ENCODE results near the gene TSPAN4. TPM values are rescaled to one million over a fixed set of nuclear protein-coding genes. Genes with fewer than 3 reads are reported as not detected.

TSPAN4 gene
- total and polyA plus RNA-seq, 12 donors = 22.2 to 66.5 (median 29.5) TPM

DNA sequence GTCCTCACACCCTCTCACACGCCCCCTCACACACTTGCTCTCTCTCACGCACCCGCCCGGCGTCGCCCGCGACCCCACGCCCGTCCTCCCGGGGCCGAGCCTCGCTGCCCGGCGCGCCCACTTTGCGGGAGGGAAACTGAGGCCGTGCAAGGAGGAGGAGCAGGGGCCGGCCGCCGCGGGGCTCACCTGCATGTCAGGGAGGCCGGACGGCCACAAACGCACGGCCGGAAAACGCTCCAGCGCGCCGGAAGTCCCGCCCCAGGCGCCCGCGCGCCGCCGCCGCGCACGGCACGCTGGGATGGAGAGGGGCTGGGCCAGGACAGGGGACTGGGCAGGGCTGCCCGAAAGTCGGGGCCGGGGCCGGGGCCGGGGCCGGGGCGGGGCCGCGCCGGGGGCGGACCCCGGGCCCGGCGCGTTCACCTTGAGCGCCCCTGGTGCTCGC is 68.0 kb downstream of the TSPAN4 start, which contains the start of gene CHID1:
CHID1 (minus strand) TSS at position 222 of the 442 bp plus-strand sequence. CDS start 5,994 bp downstream, outside the sequence.
- H3K9me3 ChIP-seq = no peaks in the 10 kb centered on the region
- DNase-seq (peak; percentile 86 to 91), ATAC-seq (peak; percentile 92 to 97 (median 95))
- WGBS, 2 donors = 0 to 1% methylated on average over 25 to 59 of the region's 59 CpGs
- peak within 1 kb of the TSS; percentile 72 to 99 (median 96) for H3K27ac ChIP-seq
- peaks cover 0 to 21% (median 0%) of the 10 kb centered on the region in 9 donors for H3K36me3 ChIP-seq
- H3K27me3 ChIP-seq = no peaks in the 10 kb centered on the region
- H3K4me1 ChIP-seq = peaks cover 0 to 24% (median 16%) of the 10 kb centered on the region in 9 donors
- H3K4me3 ChIP-seq = peak within 1 kb of the TSS; percentile 67 to 99 (median 90)
- intact Hi-C loops (cut with DNase I) = loop anchor here in 1 of 10 donors (5.0 kb wide), 1 partner anchor 63 kb away; no protein-coding TSS in a partner anchor
- no peak for TF ChIP-seq CTCF (IDR thresholded peaks at IDR 0.05)

- DNase-seq = peak; percentile 41 to 58
- ATAC-seq = peak; percentile 23 to 64 (median 38)
- TF ChIP-seq CTCF (IDR thresholded peaks at IDR 0.05) = peak in 3 of 9 donors; percentile 16 to 31 (median 23)
- Histone ChIP-seq H3K4me1 (peaks cover 0 to 24% (median 16%) of the 10 kb centered on the region in 9 donors), H3K27ac (peak overlapping the region; percentile 72 to 99 (median 96)), H3K4me3 (peak overlapping the region; percentile 50 to 99 (median 90)), H3K27me3 (no peaks in the 10 kb centered on the region), H3K36me3 (peaks cover 0 to 15% (median 0%) of the 10 kb centered on the region in 9 donors), H3K9me3 (no peaks in the 10 kb centered on the region)
- WGBS, 2 donors = 3 to 4% methylated on average over 53 to 68 of the region's 68 CpGs
- intact Hi-C loops (cut with DNase I) = loop anchor here in 1 of 10 donors (5.0 kb wide), 1 partner anchor 64 kb away; no protein-coding TSS in a partner anchor
Measured at GRCh38 chr11:911031-911889, 68.6 kb downstream of the TSPAN4 start.

GRCh38 chr11:911890-912219 is 69.2 kb downstream of the TSPAN4 start:
- 95 to 97% methylated on average over 11 of the region's 11 CpGs for WGBS, 2 donors
- TF ChIP-seq CTCF (IDR thresholded peaks at IDR 0.05) = no peak
- H3K9me3 ChIP-seq = no peaks in the 10 kb centered on the region
- H3K36me3 ChIP-seq = peaks cover 0 to 10% (median 0%) of the 10 kb centered on the region in 9 donors
- ATAC-seq (no peak), DNase-seq (no peak)
- peak overlapping the region in 6 of 10 donors; percentile 86 to 99 (median 91) for H3K4me3 ChIP-seq
- intact Hi-C loops (cut with DNase I) = loop anchor here in 1 of 10 donors (5.0 kb wide), 1 partner anchor 65 kb away; no protein-coding TSS in a partner anchor
- H3K27ac ChIP-seq = peak overlapping the region in 8 of 10 donors; percentile 93 to 99 (median 98)
- H3K27me3 ChIP-seq = no peaks in the 10 kb centered on the region
- H3K4me1 ChIP-seq = peaks cover 0 to 25% (median 16%) of the 10 kb centered on the region in 9 donors

GRCh38 chr11:912266-912665 is 69.6 kb downstream of the TSPAN4 start:
- ATAC-seq = no peak
- Histone ChIP-seq H3K27me3 (no peaks in the 10 kb centered on the region), H3K9me3 (no peaks in the 10 kb centered on the region), H3K36me3 (peaks cover 0 to 9% (median 0%) of the 10 kb centered on the region in 9 donors), H3K4me3 (no peak overlapping the region), H3K27ac (peak overlapping the region in 2 of 10 donors; percentile 96 to 98), H3K4me1 (peaks cover 0 to 29% (median 16%) of the 10 kb centered on the region in 9 donors)
- intact Hi-C loops (cut with DNase I) = loop anchor here in 1 of 10 donors (5.0 kb wide), 1 partner anchor 65 kb away; no protein-coding TSS in a partner anchor
- DNase-seq = no peak
- 93 to 96% methylated on average over 14 of the region's 14 CpGs for WGBS, 2 donors
- no peak for TF ChIP-seq CTCF (IDR thresholded peaks at IDR 0.05)

Data from heart right ventricle (tissue), 16 donors.